ENCODE measurements around the gene SLC22A25.
A peak's percentile ranks its signal among the peaks of the same experiment; 100 is the strongest.

- TF ChIP-seq KDM1A (IDR thresholded peaks at IDR 0.05; ENCODE audit: low read depth) (no peak), CTCF (IDR thresholded peaks at IDR 0.05) (0 out of 3 replicates have a peak, but pooled peaks have one; percentile 15), RCOR1 (IDR thresholded peaks at IDR 0.05; ENCODE audit: low read depth, low read length) (no peak), CEBPB (IDR thresholded peaks at IDR 0.05) (no peak), POLR2AphosphoS2 (conservative IDR thresholded peaks at IDR 0.05; ENCODE audit: low read length) (no peak), PBX3 (IDR thresholded peaks at IDR 0.05) (no peak), HMGXB4 (CRISPR knock-in tag; IDR thresholded peaks at IDR 0.05; ENCODE audit: borderline replicate concordance) (no peak), MAX (IDR thresholded peaks at IDR 0.05) (no peak), POLR2A (IDR thresholded peaks at IDR 0.05; ENCODE audit: low read length) (no peak)
- TF ChIP-seq, protein P1, sequence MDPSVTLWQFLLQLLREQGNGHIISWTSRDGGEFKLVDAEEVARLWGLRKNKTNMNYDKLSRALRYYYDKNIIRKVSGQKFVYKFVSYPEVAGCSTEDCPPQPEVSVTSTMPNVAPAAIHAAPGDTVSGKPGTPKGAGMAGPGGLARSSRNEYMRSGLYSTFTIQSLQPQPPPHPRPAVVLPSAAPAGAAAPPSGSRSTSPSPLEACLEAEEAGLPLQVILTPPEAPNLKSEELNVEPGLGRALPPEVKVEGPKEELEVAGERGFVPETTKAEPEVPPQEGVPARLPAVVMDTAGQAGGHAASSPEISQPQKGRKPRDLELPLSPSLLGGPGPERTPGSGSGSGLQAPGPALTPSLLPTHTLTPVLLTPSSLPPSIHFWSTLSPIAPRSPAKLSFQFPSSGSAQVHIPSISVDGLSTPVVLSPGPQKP (IDR thresholded peaks at IDR 0.05; ENCODE audit: low read depth, low read length), result no peak
These were observed 34.0 kb upstream of the SLC22A25 start for GRCh38 chr11:63277345-63277943.

All from A549 (cell line).